Stimulated activated memory B cell treated with anti-CD40 and anti-IgM and Interleukin-4, amounts not matched to agents 10 μg/mL and 1 μg/mL and 100 μg/mL, for 72 hours (primary cell): ENCODE data around the gene ATP1B1.
A peak's percentile ranks its signal among the peaks of the same experiment; 100 is the strongest.

ENCODE experiments used
- ATAC-seq: fragments of 150-1000 bp; cut with Tn5 transposase; 2 replicates; pipeline ENCODE4 v1.10.0; 2021
- H3K27ac Mint-ChIP-seq: one replicate; pipeline ENCODE4 v1.8.0; 2022; ENCODE audit warnings: mild to moderate bottlenecking, mixed read lengths
- H3K27me3 Mint-ChIP-seq: one replicate; pipeline ENCODE4 v1.8.0; 2022; ENCODE audit warnings: mixed read lengths
- H3K36me3 Mint-ChIP-seq: one replicate; pipeline ENCODE4 v1.8.0; 2022; ENCODE audit warnings: mixed read lengths
- H3K4me1 Mint-ChIP-seq: one replicate; pipeline ENCODE4 v1.8.0; 2022; ENCODE audit warnings: mixed read lengths
- H3K4me3 Mint-ChIP-seq: one replicate; pipeline ENCODE4 v1.8.0; 2022; ENCODE audit warnings: mild to moderate bottlenecking, moderate library complexity, mixed read lengths
- H3K9me3 Mint-ChIP-seq: one replicate; pipeline ENCODE4 v1.8.0; 2022; ENCODE audit warnings: mixed read lengths

The ATP1B1 gene

DNA sequence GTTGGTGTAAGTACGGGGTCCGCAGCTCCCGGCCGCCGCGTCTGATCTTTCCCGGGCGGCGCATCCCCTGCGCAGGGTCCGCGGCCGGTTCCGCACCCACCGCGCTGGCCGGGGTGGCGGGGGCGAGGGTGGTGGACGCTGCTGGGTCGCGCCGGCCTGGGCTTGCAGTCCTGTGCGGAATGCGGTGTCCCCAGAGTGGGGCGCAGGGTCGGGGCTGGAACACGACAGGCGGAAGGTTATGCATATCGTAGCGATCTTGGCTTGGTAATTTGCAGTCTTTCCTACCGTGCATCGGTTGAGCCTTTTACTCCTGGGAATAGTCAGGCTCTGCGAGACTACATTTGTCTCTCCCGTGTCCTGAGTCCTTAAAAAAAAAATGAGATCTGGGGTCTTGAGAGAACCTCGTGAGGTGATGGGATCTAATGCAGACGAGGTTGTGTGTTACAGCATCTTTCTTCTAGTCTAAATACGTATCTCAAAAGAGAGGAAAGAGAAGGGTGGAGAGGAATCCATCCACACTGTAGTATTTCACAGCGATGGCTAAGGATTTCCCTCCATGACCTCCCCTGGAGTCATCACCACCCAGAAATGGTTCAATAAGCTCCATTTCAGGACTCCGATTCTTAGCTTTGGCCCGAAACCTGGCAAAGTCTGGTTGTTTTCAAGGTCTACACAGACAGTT, 572 bp downstream of the ATP1B1 start:
- Mint-ChIP-seq H3K36me3 (no peaks in the 10 kb centered on the region), H3K4me1 (peaks cover 45% of the 10 kb centered on the region), H3K4me3 (peak overlapping the region; percentile 91), H3K27ac (peak overlapping the region; percentile 79), H3K9me3 (no peaks in the 10 kb centered on the region), H3K27me3 (peaks cover 28% of the 10 kb centered on the region)
- ATAC-seq, result no peak

DNA sequence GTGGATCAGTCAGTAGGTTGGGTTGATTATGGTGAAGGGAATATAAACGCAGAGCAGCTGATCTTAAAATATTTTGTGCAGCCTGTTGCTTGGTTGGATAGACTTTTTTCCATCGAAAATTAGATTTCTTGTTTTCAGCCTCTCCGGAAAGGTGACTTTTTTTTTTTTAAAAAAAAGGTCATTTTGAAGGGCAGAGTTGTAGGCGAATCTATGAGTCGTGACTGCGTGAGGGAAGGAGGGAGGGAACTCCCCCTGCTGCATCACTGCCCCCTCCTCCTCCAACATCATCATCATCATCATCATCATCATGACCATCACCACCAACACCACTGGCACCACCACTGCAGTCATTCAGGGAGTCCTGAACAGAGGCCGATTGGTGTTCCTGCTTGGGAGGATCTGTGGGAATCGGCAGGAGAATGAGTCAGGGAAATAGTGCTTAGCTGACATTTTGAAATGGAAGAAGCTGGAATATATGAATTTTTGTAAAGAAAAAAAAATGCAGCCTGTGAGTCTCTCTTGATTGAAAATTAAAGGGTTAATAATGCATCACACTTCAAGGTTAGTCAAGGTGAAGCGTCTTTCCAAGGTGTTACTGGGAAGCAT, 1.2 kb downstream of the ATP1B1 start:
- H3K27ac Mint-ChIP-seq, result peak overlapping the region; percentile 79
- H3K27me3 Mint-ChIP-seq, result peaks cover 34% of the 10 kb centered on the region
- H3K36me3 Mint-ChIP-seq, result no peaks in the 10 kb centered on the region
- ATAC-seq, result no peak
- H3K4me3 Mint-ChIP-seq, result peak overlapping the region; percentile 91
- H3K9me3 Mint-ChIP-seq, result no peaks in the 10 kb centered on the region
- peaks cover 45% of the 10 kb centered on the region for H3K4me1 Mint-ChIP-seq

DNA sequence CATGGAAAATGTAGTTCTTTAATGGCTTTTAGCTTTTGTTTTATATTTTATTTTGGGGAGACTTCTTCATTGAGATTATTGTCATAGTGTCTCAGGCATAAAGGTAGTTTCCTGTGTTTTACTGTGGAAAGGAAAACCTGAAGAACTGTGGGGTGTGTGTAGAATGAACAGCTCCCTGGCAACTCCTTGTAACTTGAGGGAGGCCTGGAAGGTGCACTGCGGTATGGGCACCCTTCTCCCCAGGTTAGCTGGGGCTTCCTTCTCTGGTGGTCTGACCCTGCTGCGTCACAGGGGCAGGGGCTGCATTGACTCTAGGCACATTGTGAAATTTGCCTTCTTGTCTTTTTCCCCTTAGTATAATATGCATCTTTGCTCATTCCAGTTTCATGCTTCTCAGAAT, 1.7 kb downstream of the ATP1B1 start:
- H3K27me3 Mint-ChIP-seq, result peaks cover 36% of the 10 kb centered on the region
- no peak for ATAC-seq
- no peaks in the 10 kb centered on the region for H3K9me3 Mint-ChIP-seq
- peaks cover 45% of the 10 kb centered on the region for H3K4me1 Mint-ChIP-seq
- no peaks in the 10 kb centered on the region for H3K36me3 Mint-ChIP-seq
- peak overlapping the region; percentile 79 for H3K27ac Mint-ChIP-seq
- H3K4me3 Mint-ChIP-seq, result peak overlapping the region; percentile 91

- Mint-ChIP-seq H3K4me1 (peaks cover 51% of the 10 kb centered on the region), H3K9me3 (no peaks in the 10 kb centered on the region), H3K27ac (peak overlapping the region; percentile 79), H3K27me3 (peaks cover 36% of the 10 kb centered on the region), H3K4me3 (peak overlapping the region; percentile 57), H3K36me3 (peaks cover 6% of the 10 kb centered on the region)
- ATAC-seq, result no peak
These were observed 2.5 kb downstream of the ATP1B1 start for GRCh38 chr1:169108863-169109560.

GRCh38 chr1:169109561-169110134, 3.2 kb downstream of the ATP1B1 start:
- peak overlapping the region; percentile 79 for H3K27ac Mint-ChIP-seq
- no peak overlapping the region for H3K4me3 Mint-ChIP-seq
- H3K9me3 Mint-ChIP-seq, result no peaks in the 10 kb centered on the region
- peaks cover 6% of the 10 kb centered on the region for H3K36me3 Mint-ChIP-seq
- peaks cover 36% of the 10 kb centered on the region for H3K27me3 Mint-ChIP-seq
- H3K4me1 Mint-ChIP-seq, result peaks cover 50% of the 10 kb centered on the region
- no peak for ATAC-seq

GRCh38 chr1:169110236-169110635, 3.7 kb downstream of the ATP1B1 start:
- Mint-ChIP-seq H3K4me1 (peaks cover 44% of the 10 kb centered on the region), H3K27me3 (peaks cover 36% of the 10 kb centered on the region), H3K9me3 (no peaks in the 10 kb centered on the region), H3K27ac (no peak overlapping the region), H3K4me3 (no peak overlapping the region), H3K36me3 (peaks cover 6% of the 10 kb centered on the region)
- ATAC-seq, result no peak

DNA sequence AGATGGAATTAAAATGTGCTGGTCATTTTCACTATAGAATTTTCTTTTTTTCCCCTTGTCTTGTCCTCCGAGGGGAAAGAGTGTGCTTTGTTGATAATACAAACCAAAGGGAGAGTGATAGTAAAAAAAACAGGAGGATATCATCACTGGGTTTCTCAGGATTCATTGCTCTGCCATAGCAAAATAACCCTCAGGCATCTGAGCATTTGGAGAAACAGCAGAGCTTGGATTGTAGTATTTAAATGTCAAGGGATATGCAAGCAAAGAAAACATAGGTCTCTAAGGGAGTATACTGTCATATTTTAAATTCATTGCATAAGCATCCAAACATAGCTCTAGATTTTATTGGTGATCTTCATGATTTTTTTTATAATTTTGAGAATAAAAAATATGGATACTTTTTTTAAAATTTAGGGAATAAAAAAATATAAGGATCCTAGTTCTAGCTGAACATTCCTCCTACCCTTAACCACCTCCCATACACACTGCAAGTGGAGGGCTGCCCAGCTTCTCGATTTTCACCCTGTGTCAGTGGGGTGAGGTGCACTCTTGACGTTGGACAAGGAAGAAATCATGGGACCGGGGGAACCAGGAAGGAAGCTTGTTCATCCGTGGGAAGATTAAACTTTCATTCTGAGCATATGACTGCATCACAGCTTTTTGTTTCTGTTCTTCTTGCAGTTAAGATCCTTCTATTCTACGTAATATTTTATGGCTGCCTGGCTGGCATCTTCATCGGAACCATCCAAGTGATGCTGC, 4.4 kb downstream of the ATP1B1 start:
- Mint-ChIP-seq H3K4me1 (peaks cover 44% of the 10 kb centered on the region), H3K27me3 (peaks cover 36% of the 10 kb centered on the region), H3K27ac (no peak overlapping the region), H3K4me3 (no peak overlapping the region), H3K9me3 (no peaks in the 10 kb centered on the region), H3K36me3 (peaks cover 6% of the 10 kb centered on the region)
- ATAC-seq, result no peak

- H3K27me3 Mint-ChIP-seq, result peaks cover 36% of the 10 kb centered on the region
- H3K4me1 Mint-ChIP-seq, result peaks cover 50% of the 10 kb centered on the region
- H3K9me3 Mint-ChIP-seq, result no peaks in the 10 kb centered on the region
- peaks cover 6% of the 10 kb centered on the region for H3K36me3 Mint-ChIP-seq
- H3K4me3 Mint-ChIP-seq, result no peak overlapping the region
- ATAC-seq, result no peak
- no peak overlapping the region for H3K27ac Mint-ChIP-seq
These were observed 5.0 kb downstream of the ATP1B1 start for GRCh38 chr1:169111472-169111871.

DNA sequence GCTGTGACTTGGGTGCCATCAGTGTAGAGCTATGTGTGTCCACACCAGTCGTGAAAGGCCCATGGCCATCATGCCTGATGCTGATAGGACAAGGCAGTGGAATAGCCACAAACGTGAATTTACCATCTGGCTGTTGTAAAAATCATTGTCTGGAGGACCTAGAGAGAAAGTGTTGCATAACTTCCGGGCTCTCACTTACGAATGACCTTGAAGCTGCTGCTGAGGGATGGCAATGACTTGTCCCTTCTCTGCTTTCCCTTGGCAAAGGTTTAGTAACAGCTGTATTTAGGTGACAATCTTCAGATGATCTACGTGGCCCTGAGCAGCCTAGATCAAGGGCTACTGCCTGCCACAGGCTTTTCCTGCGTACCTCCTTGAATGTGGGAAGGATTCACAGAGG, 5.8 kb downstream of the ATP1B1 start:
- Mint-ChIP-seq H3K36me3 (peaks cover 6% of the 10 kb centered on the region), H3K27me3 (peaks cover 34% of the 10 kb centered on the region), H3K4me1 (peaks cover 50% of the 10 kb centered on the region), H3K27ac (no peak overlapping the region), H3K9me3 (no peaks in the 10 kb centered on the region), H3K4me3 (no peak overlapping the region)
- ATAC-seq, result no peak

DNA sequence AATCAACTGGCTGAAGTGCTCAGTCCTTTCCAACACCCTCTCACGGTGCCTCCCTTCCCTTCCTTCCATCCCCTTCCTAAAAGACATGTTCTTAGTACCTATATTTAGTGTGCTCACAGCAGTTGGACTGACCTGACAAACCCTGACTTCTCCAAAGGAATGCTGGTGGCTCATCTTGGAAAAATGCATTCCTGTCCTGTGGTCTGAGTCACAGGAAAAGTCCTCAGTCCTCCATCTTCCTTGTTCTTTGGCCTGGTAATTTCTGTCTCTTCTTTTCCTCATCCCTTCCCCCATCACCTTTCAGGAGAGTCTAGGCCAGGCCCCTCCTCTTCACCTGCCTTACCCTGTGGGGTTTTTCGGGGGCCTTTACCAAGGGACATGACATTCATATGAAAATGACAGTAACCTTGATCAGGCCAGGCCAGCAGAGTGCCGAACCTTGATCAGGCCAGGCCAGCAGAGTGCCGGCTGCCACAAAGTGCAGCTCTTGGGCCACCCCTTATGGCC, 7.2 kb downstream of the ATP1B1 start:
- H3K9me3 Mint-ChIP-seq, result no peaks in the 10 kb centered on the region
- H3K4me3 Mint-ChIP-seq, result peak overlapping the region; percentile 9
- peak overlapping the region; percentile 8 for H3K27ac Mint-ChIP-seq
- peaks cover 21% of the 10 kb centered on the region for H3K27me3 Mint-ChIP-seq
- H3K36me3 Mint-ChIP-seq, result peaks cover 6% of the 10 kb centered on the region
- ATAC-seq, result no peak
- peaks cover 37% of the 10 kb centered on the region for H3K4me1 Mint-ChIP-seq

DNA sequence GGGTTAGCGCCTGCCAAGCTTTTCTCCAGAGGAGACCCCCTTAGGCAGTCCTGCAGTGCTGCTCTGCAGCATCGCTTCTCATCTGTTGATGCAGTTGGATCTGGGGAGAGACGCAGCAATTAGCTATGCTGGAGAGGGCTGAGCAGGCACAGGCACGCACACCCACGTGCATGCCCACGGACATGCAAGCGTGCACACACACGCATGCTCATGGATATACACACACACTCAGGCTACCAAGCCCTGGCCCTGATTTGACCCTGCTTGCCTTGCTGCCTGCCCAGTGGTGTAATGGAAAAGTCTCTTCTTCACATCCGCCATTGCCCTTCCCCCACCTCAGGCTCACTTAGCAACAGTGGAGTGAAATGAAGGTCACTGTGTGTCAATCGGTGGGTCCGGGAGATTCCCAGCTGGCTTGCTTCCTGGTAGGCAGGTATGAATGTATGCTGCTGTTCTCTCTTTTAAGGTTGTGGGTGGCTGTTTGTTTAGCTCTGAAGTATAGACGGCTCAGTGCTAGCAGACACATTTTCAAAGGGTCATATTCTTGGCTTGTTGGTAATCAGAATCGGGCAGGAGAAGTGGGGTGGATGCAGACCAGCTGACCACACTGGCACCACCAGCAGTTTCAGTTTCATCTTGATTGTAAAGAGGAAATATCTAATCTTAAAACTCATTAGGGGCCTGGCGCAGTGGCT, 9.5 kb downstream of the ATP1B1 start:
- Mint-ChIP-seq H3K36me3 (peaks cover 6% of the 10 kb centered on the region), H3K27me3 (peaks cover 30% of the 10 kb centered on the region), H3K27ac (peak overlapping the region; percentile 73), H3K4me1 (peaks cover 24% of the 10 kb centered on the region), H3K9me3 (no peaks in the 10 kb centered on the region), H3K4me3 (peak overlapping the region; percentile 66)
- ATAC-seq, result peak; percentile 88

DNA sequence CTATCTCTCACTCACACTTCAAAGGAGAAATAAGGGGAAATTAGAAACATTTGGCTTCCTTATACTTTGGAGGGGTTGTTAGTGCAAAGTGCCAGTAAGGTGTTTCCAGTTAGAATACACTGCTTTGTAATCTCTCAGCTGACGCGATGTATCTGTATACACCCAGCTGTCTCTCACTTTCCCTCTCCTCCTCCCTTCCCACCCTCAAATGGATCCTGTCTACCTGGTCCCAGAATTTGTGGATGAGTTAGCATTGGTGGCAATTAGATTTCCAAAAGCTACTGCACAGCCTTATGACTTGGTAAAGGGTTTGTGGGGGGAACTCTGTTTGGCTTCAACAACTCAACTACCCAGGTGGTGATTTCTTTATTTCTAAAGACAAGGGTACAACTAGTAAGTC, 10.5 kb downstream of the ATP1B1 start:
- Mint-ChIP-seq H3K9me3 (no peaks in the 10 kb centered on the region), H3K27ac (peak overlapping the region; percentile 73), H3K4me3 (peak overlapping the region; percentile 4), H3K27me3 (peaks cover 30% of the 10 kb centered on the region), H3K36me3 (peaks cover 6% of the 10 kb centered on the region), H3K4me1 (peaks cover 26% of the 10 kb centered on the region)
- no peak for ATAC-seq

GRCh38 chr1:169117599-169117998, 11.1 kb downstream of the ATP1B1 start:
- peaks cover 27% of the 10 kb centered on the region for H3K27me3 Mint-ChIP-seq
- H3K9me3 Mint-ChIP-seq, result no peaks in the 10 kb centered on the region
- peaks cover 6% of the 10 kb centered on the region for H3K36me3 Mint-ChIP-seq
- H3K4me3 Mint-ChIP-seq, result no peak overlapping the region
- peaks cover 30% of the 10 kb centered on the region for H3K4me1 Mint-ChIP-seq
- no peak for ATAC-seq
- no peak overlapping the region for H3K27ac Mint-ChIP-seq

DNA sequence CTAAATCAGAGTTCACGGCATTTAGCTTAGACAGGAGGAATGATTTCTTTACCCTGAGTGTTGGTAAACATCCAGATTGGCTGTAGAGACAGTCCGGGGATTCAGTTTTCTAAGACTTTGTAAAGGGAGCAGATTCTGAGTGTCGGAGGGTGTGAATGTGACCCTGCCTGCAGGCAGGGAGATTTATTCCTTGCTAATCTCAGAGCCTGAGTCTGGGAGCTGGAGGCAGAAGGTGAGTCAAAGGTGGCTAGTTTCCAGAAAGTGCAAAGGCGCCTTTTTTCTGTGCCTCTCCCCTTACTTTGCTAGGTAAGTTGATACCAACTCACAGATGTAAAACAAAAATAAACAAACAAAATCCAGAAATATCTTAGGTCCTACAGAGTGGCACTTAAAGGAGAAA, 11.7 kb downstream of the ATP1B1 start:
- Mint-ChIP-seq H3K4me3 (no peak overlapping the region), H3K36me3 (peaks cover 6% of the 10 kb centered on the region), H3K27me3 (peaks cover 24% of the 10 kb centered on the region), H3K9me3 (no peaks in the 10 kb centered on the region), H3K4me1 (peaks cover 36% of the 10 kb centered on the region), H3K27ac (no peak overlapping the region)
- ATAC-seq, result no peak
